H9 (cell line): ENCODE results near the gene RNF214. TPM values are rescaled to one million over a fixed set of nuclear protein-coding genes. Genes with fewer than 3 reads are reported as not detected.

Experiments used
- DNase-seq: peaks from one replicate; pipeline ENCODE4 v3.0.0-alpha.2; 2017
- H2AFZ ChIP-seq: one replicate; pipeline ENCODE4 v1.6.1; 2013; ENCODE audit warnings: mild to moderate bottlenecking, low read length, control low read depth, moderate library complexity
- H2AK5ac ChIP-seq: 2 replicates; pipeline ENCODE4 v1.6.1; 2013; ENCODE audit warnings: low read length, control low read depth, mixed read lengths; ENCODE audit not compliant: insufficient read length
- H2BK120ac ChIP-seq: one replicate; pipeline ENCODE4 v1.6.1; 2013; ENCODE audit warnings: low read depth, mild to moderate bottlenecking, low read length, control low read depth, inconsistent platforms; ENCODE audit not compliant: poor library complexity, severe bottlenecking
- H2BK12ac ChIP-seq: 2 replicates; pipeline ENCODE4 v1.6.1; 2013; ENCODE audit warnings: low read length, control low read depth, mixed read lengths, low read depth; ENCODE audit not compliant: insufficient read length
- H2BK15ac ChIP-seq: 2 replicates; pipeline ENCODE4 v1.6.1; 2013; ENCODE audit warnings: low read depth, low read length, control low read depth
- H2BK20ac ChIP-seq: one replicate; pipeline ENCODE4 v1.6.1; 2013; ENCODE audit warnings: low read depth, mild to moderate bottlenecking, low read length, control low read depth, inconsistent platforms; ENCODE audit not compliant: poor library complexity, severe bottlenecking
- H2BK5ac ChIP-seq: 2 replicates; pipeline ENCODE4 v1.6.1; 2013; ENCODE audit warnings: low read length, control low read depth, mixed read lengths; ENCODE audit not compliant: insufficient read length
- H3K14ac ChIP-seq: 2 replicates; pipeline ENCODE4 v1.6.1; 2013; ENCODE audit warnings: low read length, control low read depth; ENCODE audit not compliant: insufficient read depth
- H3K18ac ChIP-seq: 2 replicates; pipeline ENCODE4 v1.6.1; 2013; ENCODE audit warnings: low read depth, mild to moderate bottlenecking, mixed read lengths, low read length, control low read depth; ENCODE audit not compliant: insufficient read length
- H3K23ac ChIP-seq: 2 replicates; pipeline ENCODE4 v1.6.1; 2013; ENCODE audit warnings: low read length, control low read depth, mixed read lengths, low read depth; ENCODE audit not compliant: insufficient read length
- H3K23me2 ChIP-seq: 2 replicates; pipeline ENCODE4 v1.6.1; 2013; ENCODE audit warnings: low read depth, mild to moderate bottlenecking, mixed read lengths, low read length, control low read depth; ENCODE audit not compliant: insufficient read length, poor library complexity, severe bottlenecking
- H3K27ac ChIP-seq: 2 replicates; pipeline ENCODE4 v1.5.1; 2013; ENCODE audit warnings: low read length, control low read depth, mixed read lengths, low read depth; ENCODE audit not compliant: insufficient read length
- H3K27me3 ChIP-seq: 2 replicates; pipeline ENCODE4 v1.6.1; 2013; ENCODE audit warnings: low read length, control low read depth, inconsistent platforms; ENCODE audit not compliant: insufficient read depth
- H3K4ac ChIP-seq: 2 replicates; pipeline ENCODE4 v1.6.1; 2013; ENCODE audit warnings: low read depth, mild to moderate bottlenecking, control low read depth, inconsistent platforms, low read length, moderate library complexity
- H3K4me1 ChIP-seq: 2 replicates; pipeline ENCODE4 v1.6.1; 2013; ENCODE audit warnings: low read length, control low read depth, inconsistent platforms; ENCODE audit not compliant: insufficient read depth
- H3K4me2 ChIP-seq: 2 replicates; pipeline ENCODE4 v1.6.1; 2013; ENCODE audit warnings: low read length, control low read depth, mixed read lengths; ENCODE audit not compliant: insufficient read length, insufficient read depth
- H3K56ac ChIP-seq: 2 replicates; pipeline ENCODE4 v1.6.1; 2013; ENCODE audit warnings: low read depth, mild to moderate bottlenecking, mixed read lengths, low read length, control low read depth; ENCODE audit not compliant: insufficient read length
- H3K79me1 ChIP-seq: 2 replicates; pipeline ENCODE4 v1.6.1; 2013; ENCODE audit warnings: low read depth, mild to moderate bottlenecking, moderate library complexity, low read length, control low read depth, inconsistent platforms; ENCODE audit not compliant: insufficient read depth, poor library complexity, severe bottlenecking
- H3K79me2 ChIP-seq: 2 replicates; pipeline ENCODE4 v1.6.1; 2013; ENCODE audit warnings: low read length, control low read depth, inconsistent platforms; ENCODE audit not compliant: insufficient read depth
- H3K9ac ChIP-seq: 2 replicates; pipeline ENCODE4 v1.6.1; 2013; ENCODE audit warnings: low read length, control low read depth, mixed read lengths; ENCODE audit not compliant: insufficient read length; ENCODE audit errors: extremely low read depth
- H3K9me3 ChIP-seq: one replicate; pipeline ENCODE4 v1.6.1; 2013; ENCODE audit warnings: low read depth, low read length, inconsistent platforms; ENCODE audit not compliant: control insufficient read depth
- H3T11ph ChIP-seq: one replicate; pipeline ENCODE4 v1.6.1; 2013; ENCODE audit warnings: mild to moderate bottlenecking, low read length, control low read depth, inconsistent platforms
- H4K20me1 ChIP-seq: one replicate; pipeline ENCODE4 v1.6.1; 2013; ENCODE audit not compliant: control insufficient read depth, insufficient read length, insufficient read depth
- H4K5ac ChIP-seq: 2 replicates; pipeline ENCODE4 v1.6.1; 2013; ENCODE audit warnings: low read depth, mild to moderate bottlenecking, mixed read lengths, low read length, control low read depth; ENCODE audit not compliant: insufficient read length
- H4K8ac ChIP-seq: replicated peaks from 2 replicates; pipeline ENCODE4 v1.6.1; 2013; ENCODE audit warnings: low read length, control low read depth, mixed read lengths, low read depth; ENCODE audit not compliant: insufficient read length
- H4K91ac ChIP-seq: 2 replicates; pipeline ENCODE4 v1.6.1; 2013; ENCODE audit warnings: low read depth, mild to moderate bottlenecking, moderate library complexity, mixed read lengths, low read length, control low read depth; ENCODE audit not compliant: insufficient read length
- H3K27ac Mint-ChIP-seq, 3 experiments: 2 replicates in 2 of 3; 3 replicates in 1 of 3; pipeline ENCODE4 v1.8.0; 2020 to 2021; ENCODE audit warnings: mixed read lengths in 3 of 3, mild to moderate bottlenecking in 1 of 3, moderate library complexity in 1 of 3
- H3K27me3 Mint-ChIP-seq: 2 replicates; pipeline ENCODE4 v1.8.0; 2021; ENCODE audit warnings: low read depth, mild to moderate bottlenecking, moderate library complexity, mixed read lengths
- H3K36me3 Mint-ChIP-seq, 3 experiments: 2 replicates in 2 of 3; 3 replicates in 1 of 3; pipeline ENCODE4 v1.8.0; 2020 to 2021; ENCODE audit warnings: low read depth in 3 of 3, mixed read lengths in 3 of 3; ENCODE audit not compliant: insufficient read depth in 1 of 3
- H3K4me1 Mint-ChIP-seq, 2 experiments: 2 replicates each; pipeline ENCODE4 v1.8.0; 2020; ENCODE audit warnings: mixed read lengths in 2 of 2
- H3K4me3 Mint-ChIP-seq, 2 experiments: 2 replicates in 1 of 2; 3 replicates in 1 of 2; pipeline ENCODE4 v1.8.0; 2020 to 2021; ENCODE audit warnings: mild to moderate bottlenecking in 2 of 2, mixed read lengths in 2 of 2, moderate library complexity in 1 of 2
- H3K9me3 Mint-ChIP-seq, 2 experiments: 2 replicates in 1 of 2; 3 replicates in 1 of 2; pipeline ENCODE4 v1.8.0; 2020; ENCODE audit warnings: mild to moderate bottlenecking in 2 of 2, mixed read lengths in 2 of 2, moderate library complexity in 1 of 2
- WGBS: extraction: QIAGEN DNeasy Blood & Tissue Kit; methylation state at CpG from one replicate; pipeline ENCODE4 v1.1.7; 2013; ENCODE audit warnings: missing lambda C conversion rate, low lambda C conversion rate, mixed read lengths; ENCODE audit not compliant: insufficient read length; ENCODE audit errors: extremely low coverage; 5-methylcytosine and 5-hydroxymethylcytosine counted together
- total RNA-seq: library from RNA; stranded (reverse); gene quantifications from 2 replicates; pipeline ENCODE4 v1.2.1, GENCODE V29; 2021
- TF ChIP-seq, protein P1 (sequence below): fragments of 200-600 bp; sonication (generic); conservative IDR thresholded peaks from 3 replicates; pipeline ENCODE4 v1.8.0; 2021; ENCODE audit warnings: antibody characterized with exemption, mild to moderate bottlenecking

RNF214 gene
- total RNA-seq, 1 experiment from 2014 or later: 26.0 TPM

DNA sequence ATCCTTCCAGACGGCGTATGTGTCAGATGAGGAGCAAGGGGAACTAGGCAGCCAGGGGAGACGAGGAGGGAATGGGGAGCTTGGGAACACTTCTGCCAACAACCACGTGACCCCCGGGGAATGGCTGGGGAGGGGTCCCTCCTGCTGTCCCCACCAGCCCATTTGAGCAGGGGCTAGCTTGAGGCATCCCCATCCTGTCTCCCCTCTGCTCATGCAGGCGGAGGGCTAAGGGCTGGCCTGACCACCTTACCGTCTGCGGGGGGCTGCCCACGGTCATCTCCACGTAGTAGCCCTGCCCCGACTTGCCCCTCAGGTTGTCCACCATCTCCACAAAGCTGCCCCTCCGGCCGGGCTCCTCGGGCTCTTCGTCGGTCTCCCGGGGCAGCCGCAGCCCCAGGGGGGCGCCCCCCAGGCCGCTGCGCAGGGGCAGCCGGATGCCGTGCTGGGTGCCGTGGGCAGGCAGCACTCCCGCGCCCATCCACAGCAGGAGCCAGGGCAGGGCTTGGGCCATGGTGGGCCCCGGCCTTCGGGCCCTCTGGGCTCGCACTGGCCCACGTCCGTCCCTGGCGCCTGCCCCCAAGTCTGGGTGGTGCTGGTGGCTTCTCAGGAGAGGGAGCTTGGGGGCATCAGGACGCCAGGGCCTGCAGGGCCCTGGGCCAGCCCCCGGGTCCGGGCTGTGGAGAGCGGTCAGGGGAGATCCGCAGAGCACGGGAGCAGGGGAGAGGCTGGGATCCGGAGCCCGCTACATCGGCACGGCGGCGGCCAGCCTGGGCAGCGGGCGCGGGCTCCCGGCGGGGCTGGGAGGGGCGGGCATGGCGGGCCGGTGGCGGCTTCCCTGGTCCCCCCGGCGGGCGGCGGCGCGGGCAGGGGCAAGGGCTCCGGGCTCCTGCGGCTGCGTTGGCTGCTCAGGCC, 83.1 kb downstream of the RNF214 start:
- WGBS: no CpG with 5 or more reads among the region's 62 CpGs
- DNase-seq: no peak

More for the DNA sequence above, 83.1 kb downstream of the RNF214 start:
- Histone ChIP-seq H2BK20ac (no peak overlapping the region), H2BK5ac (no peak overlapping the region), H4K5ac (no peak overlapping the region), H4K8ac (no peak overlapping the region), H2BK15ac (no peak overlapping the region), H3K27me3 (no peaks in the 10 kb centered on the region), H3K79me1 (no peaks in the 10 kb centered on the region), H4K20me1 (no peaks in the 10 kb centered on the region), H3K27ac (no peak overlapping the region), H3K4ac (no peak overlapping the region), H2BK120ac (no peak overlapping the region), H3K4me2 (peak overlapping the region; percentile 36), H3K23me2 (peaks cover 10% of the 10 kb centered on the region), H3K4me1 (no peaks in the 10 kb centered on the region), H2BK12ac (no peak overlapping the region), H3T11ph (no peak overlapping the region), H4K91ac (no peak overlapping the region), H2AFZ (no peak overlapping the region), H2AK5ac (no peak overlapping the region), H3K14ac (no peak overlapping the region), H3K18ac (no peak overlapping the region), H3K23ac (no peak overlapping the region), H3K56ac (no peak overlapping the region), H3K9ac (no peak overlapping the region), H3K9me3 (no peaks in the 10 kb centered on the region), H3K79me2 (no peaks in the 10 kb centered on the region)
- H3K4me3 Mint-ChIP-seq: peak overlapping the region; percentile 65 to 79
- TF ChIP-seq, protein P1, sequence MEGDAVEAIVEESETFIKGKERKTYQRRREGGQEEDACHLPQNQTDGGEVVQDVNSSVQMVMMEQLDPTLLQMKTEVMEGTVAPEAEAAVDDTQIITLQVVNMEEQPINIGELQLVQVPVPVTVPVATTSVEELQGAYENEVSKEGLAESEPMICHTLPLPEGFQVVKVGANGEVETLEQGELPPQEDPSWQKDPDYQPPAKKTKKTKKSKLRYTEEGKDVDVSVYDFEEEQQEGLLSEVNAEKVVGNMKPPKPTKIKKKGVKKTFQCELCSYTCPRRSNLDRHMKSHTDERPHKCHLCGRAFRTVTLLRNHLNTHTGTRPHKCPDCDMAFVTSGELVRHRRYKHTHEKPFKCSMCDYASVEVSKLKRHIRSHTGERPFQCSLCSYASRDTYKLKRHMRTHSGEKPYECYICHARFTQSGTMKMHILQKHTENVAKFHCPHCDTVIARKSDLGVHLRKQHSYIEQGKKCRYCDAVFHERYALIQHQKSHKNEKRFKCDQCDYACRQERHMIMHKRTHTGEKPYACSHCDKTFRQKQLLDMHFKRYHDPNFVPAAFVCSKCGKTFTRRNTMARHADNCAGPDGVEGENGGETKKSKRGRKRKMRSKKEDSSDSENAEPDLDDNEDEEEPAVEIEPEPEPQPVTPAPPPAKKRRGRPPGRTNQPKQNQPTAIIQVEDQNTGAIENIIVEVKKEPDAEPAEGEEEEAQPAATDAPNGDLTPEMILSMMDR: no peak
- H3K27me3 Mint-ChIP-seq: peaks cover 7% of the 10 kb centered on the region
- no peak overlapping the region for H3K27ac Mint-ChIP-seq
- H3K36me3 Mint-ChIP-seq: no peaks in the 10 kb centered on the region
- H3K4me1 Mint-ChIP-seq: peaks cover 13 to 15% of the 10 kb centered on the region in 2 experiments
- no peaks in the 10 kb centered on the region for H3K9me3 Mint-ChIP-seq
